ENCODE measurements around the gene LRRC75A.
"Not testable (repeated sequence)": the region's sequence is repeated elsewhere in the genome, so short reads cannot be mapped to it uniquely, and the experiment has no call there.

Gene LRRC75A, protein sequence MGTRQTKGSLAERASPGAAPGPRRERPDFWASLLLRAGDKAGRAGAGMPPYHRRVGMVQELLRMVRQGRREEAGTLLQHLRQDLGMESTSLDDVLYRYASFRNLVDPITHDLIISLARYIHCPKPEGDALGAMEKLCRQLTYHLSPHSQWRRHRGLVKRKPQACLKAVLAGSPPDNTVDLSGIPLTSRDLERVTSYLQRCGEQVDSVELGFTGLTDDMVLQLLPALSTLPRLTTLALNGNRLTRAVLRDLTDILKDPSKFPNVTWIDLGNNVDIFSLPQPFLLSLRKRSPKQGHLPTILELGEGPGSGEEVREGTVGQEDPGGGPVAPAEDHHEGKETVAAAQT

DNA sequence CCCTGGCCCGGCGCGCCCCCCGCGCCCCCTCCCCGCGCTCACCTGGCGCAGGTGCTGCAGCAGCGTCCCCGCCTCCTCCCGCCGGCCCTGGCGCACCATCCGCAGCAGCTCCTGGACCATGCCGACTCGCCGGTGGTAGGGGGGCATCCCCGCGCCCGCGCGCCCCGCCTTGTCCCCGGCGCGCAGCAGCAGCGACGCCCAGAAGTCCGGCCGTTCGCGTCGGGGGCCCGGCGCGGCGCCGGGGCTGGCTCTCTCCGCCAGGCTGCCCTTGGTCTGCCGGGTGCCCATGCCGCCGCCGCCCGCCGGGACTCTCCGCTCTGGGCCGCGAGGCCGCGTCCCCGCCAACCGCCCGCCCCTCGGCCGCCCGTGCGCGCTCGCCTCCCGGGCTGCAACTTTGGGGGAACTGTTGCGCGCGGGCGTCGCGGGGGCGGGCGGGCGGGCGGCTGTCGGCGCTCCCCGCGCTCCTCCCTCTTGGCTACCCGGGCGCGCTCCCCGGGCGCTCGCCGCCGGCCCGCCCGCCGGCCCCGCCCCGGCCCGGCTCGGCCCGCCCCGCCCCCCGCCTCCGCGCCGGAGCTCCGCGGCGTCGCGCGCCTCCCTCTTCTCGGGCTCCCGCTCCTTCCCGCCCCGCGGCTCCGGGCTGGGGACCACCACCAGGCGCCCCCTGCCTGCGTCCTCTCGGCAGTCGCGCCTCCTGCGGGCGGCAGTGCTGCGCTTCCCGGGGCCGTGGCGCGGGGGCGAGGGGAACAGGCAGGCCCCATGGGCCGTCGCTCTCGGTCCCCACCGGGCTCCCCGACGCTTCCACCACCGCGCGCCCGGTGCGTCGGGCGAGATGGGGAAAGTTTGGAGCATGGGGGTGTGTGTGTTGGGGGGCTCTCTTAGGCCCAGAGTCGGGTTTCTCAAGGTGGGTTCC lies at the start of gene LRRC75A:
LRRC75A (minus strand) TSS at position 491 of the 910 bp plus-strand sequence; CDS start at position 288, 203 bp downstream.
- peak within 1 kb of the TSS; percentile 53 for H3K4me3 ChIP-seq (ENCODE audit: low read depth, low read length)
- TF ChIP-seq, protein P1, sequence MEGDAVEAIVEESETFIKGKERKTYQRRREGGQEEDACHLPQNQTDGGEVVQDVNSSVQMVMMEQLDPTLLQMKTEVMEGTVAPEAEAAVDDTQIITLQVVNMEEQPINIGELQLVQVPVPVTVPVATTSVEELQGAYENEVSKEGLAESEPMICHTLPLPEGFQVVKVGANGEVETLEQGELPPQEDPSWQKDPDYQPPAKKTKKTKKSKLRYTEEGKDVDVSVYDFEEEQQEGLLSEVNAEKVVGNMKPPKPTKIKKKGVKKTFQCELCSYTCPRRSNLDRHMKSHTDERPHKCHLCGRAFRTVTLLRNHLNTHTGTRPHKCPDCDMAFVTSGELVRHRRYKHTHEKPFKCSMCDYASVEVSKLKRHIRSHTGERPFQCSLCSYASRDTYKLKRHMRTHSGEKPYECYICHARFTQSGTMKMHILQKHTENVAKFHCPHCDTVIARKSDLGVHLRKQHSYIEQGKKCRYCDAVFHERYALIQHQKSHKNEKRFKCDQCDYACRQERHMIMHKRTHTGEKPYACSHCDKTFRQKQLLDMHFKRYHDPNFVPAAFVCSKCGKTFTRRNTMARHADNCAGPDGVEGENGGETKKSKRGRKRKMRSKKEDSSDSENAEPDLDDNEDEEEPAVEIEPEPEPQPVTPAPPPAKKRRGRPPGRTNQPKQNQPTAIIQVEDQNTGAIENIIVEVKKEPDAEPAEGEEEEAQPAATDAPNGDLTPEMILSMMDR (IDR thresholded peaks at IDR 0.05; ENCODE audit: low read depth, low read length), result no peak

DNA sequence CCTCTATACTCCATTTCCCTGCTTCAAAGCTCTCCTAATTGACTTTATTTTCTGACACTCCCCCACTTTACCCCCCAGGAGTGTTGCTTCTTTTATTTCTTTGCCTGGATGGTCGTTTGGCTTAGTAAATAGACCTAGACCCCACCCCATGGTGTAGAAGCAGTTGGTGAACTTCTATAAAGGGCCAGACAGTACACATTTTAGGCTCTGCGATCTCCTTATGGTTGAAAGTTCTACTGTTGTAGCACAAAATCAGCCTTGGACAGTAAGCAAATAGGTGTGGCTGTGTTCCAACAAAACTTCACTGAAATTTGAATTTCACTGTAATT lies 45.1 kb upstream of the LRRC75A start:
- no peak overlapping the region for H3K4me3 ChIP-seq (ENCODE audit: low read depth, low read length)
- TF ChIP-seq, protein P1 (IDR thresholded peaks at IDR 0.05; ENCODE audit: low read depth, low read length), result no peak

DNA sequence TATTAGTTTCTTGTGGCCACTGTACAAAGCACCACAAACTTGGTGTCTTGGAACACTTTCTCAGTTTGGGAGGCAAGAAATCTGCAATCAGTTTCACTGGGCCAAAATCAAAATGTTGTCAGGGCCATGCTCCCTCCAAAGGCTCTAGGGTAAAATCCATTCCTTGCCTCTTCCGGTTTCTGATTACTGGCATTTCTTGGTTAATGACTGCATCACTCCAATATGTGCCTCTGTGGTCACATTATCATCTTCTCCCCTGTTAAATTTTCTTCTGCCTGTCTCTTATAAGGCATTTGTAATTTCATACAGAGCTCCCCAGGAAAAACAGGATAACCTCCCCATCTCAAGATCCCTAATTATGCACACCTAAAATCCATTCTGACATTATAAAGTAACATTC lies 42.2 kb upstream of the LRRC75A start:
- TF ChIP-seq, protein P1 (IDR thresholded peaks at IDR 0.05; ENCODE audit: low read depth, low read length), result no peak
- H3K4me3 ChIP-seq (ENCODE audit: low read depth, low read length), result no peak overlapping the region

DNA sequence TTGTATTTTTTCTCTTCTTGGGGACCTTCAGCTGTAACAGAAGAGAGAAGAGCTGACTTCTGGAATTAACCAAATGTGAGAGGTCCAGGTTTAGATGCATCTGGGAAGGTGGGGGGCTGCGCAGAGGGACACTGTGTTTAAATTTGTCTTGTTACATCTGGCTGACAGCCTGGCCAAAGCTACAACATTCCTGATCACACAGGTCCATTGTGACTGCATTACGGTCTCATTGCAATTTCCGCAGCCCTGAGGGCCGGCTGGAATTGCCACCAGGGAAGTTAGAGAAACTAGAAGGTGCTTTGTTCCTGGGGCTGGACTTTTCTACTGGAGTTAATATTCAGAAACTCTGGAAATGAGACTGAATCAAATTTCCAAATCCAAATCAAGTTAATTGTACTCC lies 37.9 kb upstream of the LRRC75A start:
- TF ChIP-seq, protein P1 (IDR thresholded peaks at IDR 0.05; ENCODE audit: low read depth, low read length), result no peak
- no peak overlapping the region for H3K4me3 ChIP-seq (ENCODE audit: low read depth, low read length)

DNA sequence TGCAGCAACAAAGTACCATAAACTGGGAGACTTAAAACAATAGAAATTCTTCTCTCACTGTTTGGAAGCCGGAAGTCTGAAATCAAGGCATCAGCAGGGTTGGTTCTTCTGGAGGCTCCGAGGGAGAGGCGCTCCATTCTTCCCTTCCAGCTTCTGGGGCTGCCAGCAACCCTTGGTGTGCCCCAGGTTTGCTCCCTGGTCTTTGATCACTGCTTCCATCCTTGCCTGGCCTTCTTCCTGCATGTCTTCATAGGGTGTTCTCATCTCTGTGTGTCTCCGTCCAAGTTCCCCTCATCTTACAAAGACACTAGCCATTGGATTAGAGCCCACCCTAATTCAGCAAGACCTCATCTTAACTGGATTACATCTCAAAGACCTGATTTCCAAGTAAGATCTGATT lies 35.3 kb upstream of the LRRC75A start:
- no peak overlapping the region for H3K4me3 ChIP-seq (ENCODE audit: low read depth, low read length)
- TF ChIP-seq, protein P1 (IDR thresholded peaks at IDR 0.05; ENCODE audit: low read depth, low read length), result no peak

DNA sequence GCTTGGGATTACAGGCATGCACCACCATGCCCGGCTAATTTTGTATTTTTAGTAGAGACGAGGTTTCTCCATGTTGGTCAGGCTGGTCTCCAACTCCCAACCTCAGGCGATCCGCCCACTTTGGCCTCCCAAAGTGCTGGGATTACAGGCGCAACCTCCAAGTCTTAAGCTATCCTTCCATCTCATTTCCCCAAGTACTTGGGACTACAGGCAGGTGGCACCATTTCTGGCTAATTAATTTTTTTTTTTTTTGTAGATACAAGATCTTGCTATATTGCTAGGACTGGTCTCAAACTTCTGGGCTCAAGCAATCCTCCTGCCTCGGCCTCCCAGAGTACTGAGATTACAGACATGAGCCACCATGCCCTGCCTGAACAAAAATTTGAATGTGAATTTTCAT lies 33.6 kb upstream of the LRRC75A start:
- TF ChIP-seq, protein P1 (IDR thresholded peaks at IDR 0.05; ENCODE audit: low read depth, low read length), result peak; percentile 10; the same call in 1 of the 2 replicates
- not testable (repeated sequence) for H3K4me3 ChIP-seq (ENCODE audit: low read depth, low read length)

Measured in WI38 (cell line).